NCI-H2227 (cell line): ENCODE data around the gene COL4A2.
"Not testable (repeated sequence)": the region's sequence is repeated elsewhere in the genome, so short reads cannot be mapped to it uniquely, and the experiment has no call there.

Experiments
- DNase-seq: peaks from one replicate; lab custom pipeline; 2025; ENCODE audit not compliant: unreplicated experiment; lab: John Stamatoyannopoulos, UW

The COL4A2 gene

DNA sequence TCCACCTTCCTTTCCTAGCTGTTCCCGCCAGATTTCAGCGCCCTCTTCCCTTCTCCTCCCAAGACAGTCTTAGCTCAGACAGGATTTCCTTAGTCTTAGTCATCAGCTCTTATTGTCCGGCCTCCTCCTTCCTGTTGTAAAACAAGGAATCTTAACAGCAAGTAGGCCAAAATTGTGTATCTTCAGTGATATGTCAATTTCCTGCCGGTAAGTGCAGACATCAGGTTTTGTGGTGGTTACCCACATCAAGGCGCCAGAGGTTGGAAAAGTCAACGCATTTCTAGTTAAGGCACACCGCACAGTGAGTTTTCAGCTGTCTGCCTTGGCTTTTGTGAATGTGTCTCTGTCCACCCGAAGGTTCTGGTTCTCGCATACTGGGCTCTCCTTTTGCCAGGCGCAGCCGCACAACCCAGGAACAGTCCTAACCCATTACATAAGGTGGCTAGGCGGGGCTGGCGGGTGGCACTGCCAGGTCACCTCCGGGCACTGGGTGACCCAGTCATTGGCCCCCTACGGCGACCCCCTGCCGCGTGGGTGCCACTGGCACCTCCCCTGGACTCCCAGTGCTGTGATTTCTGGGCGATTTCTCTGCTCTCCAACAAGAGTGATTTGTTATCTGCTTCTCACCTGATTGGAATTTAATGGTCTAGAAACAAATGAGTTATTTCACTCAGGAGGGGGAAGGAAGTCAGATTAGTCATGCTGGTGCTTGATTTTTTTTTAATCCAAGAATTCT is 12.9 kb downstream of the COL4A2 start:
- no peak for DNase-seq

DNA sequence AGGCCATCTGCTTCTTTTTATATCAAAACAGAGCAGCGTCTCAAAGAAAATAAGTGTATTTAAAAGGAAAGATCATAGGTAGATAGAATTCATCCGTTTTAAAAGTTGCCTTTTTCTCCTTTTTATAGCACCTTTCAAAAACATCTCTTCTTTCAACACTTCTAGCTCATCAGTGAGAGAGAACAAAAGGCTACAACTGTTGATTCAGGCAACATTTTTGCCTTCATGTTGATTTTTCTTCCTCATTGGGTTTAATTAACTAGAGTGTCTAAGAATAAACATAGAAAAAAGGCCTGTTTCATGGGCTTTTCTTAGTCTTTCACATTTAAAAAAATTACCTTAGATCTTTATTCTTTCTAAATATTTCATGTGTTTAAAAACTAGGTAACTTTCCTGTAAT is 13.6 kb downstream of the COL4A2 start:
- DNase-seq: no peak

DNA sequence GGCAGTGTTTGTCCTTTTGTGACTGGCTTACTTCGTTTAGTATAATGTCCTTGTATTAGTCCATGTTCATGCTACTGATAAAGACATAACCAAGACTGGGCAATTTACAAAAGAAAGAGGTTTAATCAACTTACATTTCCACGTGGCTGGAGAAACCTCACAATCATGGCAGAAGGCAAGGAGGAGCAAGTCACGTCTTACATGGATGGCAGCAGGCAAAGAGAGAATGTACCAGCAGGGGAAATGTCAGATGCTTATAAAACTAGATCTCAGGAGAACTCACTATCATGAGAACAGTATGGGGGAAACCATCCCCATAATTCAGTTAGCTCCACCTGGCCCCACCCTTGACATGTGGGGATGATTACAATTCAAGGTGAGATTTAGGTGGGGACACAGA is 14.5 kb downstream of the COL4A2 start:
- DNase-seq: not testable (repeated sequence)

DNA sequence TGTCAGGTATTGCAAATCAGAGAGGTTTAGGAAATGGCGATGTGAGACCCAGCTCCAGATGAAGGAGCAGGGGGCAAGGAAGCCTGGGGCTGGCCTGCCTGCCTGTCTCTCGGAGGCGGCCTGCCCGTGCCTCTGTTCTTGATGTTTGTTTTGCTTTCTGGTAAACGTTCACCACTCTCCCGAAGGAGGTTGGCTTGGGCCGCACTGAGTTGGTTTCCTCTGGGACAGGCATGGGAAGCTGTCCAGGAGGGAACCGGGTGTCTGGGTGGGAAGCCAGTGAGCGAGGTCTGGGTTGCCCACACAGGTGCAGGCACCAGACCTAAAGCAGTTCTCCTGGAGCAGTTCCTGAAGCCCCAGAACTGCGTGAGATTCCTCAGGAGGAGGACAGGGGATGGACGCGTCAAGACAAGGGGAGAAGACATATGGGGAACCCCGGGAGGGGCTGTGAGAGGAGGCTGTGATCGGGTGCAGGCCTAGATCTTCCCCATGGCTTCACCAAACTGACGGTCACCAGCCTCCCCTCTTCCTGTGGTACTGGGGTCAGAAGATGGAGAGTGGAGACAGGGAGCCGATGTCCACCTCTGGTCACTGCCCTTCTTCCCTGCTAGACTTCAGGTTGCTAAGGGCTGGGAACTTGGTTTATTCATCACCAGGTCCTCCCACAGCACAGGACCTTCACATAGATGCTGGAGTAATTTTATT is 15.2 kb downstream of the COL4A2 start:
- no peak for DNase-seq

DNA sequence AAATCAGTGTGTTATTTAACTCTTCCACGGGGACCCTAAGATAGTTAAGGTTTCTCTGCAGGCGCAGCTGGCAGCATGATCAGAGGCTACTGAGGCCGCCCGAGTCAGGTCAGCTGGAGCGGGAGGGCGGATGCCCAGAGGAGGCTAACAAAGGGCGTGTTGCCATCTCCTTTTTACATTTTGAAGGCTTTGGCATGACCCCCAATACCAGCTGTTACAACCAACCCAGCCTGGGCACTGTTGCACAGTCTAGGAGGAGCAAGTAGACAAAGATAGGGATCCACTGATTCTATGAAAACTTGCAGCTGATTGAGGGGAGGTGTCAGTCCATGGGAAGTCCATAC is 15.7 kb downstream of the COL4A2 start:
- DNase-seq: no peak

DNA sequence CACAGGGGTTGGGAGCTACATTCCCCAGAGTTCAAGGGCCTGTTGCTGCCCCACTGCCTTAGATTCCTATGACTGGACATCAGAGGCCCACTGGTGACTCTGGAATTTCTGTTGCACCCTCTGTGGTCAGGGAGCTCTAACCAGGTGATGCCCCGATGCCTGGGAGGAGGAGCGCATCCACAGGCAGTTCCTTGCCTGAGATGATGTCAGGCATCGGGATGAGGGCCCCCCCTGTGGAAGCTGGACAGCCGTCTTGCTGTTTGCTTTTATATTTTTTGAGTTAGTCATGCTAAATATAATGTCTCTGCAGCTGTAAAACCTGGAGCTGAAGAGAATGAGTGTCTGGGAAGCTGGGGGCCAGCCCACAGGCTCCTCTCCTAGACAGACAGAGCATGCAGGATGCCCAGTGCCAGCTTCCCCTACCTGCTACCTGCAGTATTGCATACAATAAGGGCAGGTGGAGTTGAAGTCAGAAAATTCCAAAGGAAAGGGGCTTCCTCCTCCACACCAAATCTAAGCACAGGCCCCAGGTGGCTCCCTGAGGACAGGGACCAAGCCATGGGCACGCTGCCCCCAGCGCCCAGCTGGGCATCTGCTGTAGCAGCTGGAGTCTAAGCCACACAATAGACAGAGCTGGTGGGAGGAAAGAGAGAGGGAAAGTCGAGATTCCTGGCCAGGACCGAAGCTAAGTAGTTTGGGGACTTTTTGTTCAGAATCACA is 16.2 kb downstream of the COL4A2 start:
- DNase-seq: no peak

DNA sequence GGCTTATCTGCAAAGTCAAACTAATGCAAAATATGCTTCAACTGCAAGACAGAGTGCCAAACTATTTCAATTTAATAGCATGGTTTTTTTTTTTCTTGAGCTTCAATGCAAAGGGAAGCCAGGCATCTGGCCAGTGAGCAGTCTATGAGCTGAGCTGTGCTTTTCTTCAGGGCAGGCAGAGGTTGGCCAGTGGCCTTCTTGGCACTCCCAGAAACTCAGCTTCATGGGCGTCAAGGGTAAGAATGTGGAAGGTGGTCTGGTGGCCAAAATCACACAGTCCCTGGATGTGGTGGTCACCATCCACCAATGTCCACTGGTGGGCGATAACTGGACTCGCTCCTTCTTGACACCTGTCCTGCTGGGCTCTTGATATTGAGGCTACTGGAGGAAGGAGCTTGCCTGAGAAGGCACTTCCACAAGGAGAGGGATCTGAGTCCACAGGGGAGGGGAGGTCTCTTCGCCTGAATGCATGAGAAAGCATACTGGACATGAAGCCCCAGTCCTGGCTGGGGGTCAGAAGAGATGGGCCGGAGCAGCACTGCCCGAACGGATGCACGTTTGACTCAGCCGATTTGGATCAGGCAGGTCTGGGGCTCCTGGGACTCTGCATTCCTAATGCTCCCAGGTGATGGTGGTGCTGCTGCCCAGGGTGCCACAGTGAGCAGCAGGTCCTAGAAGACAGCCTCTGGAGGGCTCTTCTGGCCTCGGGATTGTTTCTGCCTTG is 17.1 kb downstream of the COL4A2 start:
- DNase-seq: no peak

DNA sequence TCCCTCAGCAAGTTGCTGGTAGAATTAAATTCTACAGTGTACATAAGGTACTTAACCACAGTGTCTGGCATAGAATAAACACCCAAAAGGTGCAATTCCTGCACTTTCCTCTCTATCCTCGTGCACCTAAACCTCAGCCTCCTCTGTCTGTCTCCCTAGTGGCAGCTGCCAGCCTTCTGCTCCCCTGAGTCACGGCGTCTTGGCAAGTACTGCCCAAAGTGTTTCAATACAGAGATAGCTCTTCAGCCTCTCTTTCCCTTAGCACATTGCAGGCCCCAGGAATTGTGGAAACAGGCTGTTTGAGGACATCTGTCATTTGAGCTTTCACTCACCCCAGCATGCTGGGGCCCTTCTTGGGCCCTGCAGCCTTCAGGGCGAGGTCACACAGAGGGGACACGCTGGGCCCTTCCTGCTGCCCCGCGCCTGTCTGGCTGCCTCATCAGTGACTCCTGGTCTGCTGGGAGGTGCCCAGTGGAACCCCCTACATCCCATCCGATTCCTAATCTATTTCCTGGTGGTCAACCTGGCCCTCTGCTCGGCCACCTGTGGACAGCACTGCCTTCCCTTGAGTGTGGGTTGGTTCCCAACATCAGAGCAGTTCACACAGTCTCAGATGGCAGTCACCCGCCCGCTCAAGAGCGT is 19.3 kb downstream of the COL4A2 start:
- no peak for DNase-seq

DNA sequence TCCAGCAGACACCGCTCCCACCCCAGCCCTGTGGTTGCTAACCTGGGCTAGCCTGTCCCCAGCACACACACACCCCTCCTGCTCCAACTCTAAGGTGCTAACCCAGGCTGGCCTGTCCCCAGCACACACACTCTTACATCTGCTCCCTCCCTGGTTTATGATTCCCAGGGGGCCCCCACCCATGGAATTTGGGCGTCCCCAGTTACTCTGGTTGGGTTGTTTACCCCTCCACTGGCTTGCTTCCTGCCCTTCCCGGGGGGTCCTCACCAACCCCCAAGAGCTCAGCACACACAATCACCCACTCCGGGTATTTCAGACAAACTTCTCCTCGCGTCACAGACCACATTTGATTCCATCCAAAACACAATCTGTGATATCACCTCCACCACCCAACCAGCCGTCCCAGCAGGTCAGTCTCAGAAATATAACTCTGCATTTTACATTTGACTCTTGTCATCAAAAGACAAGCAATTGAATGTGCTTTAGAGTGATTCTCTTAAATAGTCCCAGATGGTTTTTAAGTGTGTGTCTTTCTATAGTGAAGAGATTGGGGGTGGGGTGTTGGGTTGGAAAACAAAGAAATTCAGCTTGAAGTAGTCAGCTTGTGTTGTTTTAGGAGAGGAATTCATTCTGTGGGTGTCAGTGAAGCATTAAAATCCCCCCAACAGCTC is 20.1 kb downstream of the COL4A2 start:
- DNase-seq: no peak

DNA sequence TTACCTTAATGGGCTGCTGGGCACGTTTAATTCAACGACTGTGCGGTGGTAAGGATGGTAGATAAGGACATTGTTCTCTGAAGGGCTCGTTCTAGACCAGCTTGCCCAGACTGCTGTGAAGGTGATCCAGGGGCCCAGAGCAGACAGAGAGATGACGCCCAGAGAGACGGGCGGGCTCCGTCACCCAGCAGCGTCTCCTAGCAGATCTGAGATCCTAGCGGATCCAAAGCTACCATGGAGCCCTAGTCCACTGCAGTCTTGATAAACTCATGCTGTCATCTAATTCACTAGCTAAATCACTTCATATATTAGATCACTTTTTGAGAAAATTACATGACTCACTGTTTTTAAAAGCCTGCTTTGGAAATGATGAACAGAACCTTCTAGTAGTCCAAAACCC is 21.5 kb downstream of the COL4A2 start:
- no peak for DNase-seq

DNA sequence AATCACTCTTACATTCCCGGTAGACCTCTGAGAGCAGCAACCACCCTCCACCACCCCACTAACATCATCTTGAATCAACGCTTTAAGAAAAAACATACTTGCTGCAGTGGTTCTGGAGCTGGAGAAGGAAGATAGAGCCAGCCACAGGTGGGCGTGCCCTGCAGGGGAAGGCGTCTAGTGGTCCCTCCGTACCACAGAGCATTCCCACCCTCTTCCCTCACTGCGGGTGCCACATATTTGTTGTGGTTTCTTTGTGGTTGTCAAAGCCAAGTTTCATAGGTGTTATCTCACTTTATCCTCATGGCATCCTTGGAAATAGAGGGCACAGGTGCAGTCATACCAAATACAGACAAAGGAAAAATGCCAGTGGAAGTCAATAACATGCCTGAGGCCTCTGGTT is 22.2 kb downstream of the COL4A2 start:
- DNase-seq: no peak

DNA sequence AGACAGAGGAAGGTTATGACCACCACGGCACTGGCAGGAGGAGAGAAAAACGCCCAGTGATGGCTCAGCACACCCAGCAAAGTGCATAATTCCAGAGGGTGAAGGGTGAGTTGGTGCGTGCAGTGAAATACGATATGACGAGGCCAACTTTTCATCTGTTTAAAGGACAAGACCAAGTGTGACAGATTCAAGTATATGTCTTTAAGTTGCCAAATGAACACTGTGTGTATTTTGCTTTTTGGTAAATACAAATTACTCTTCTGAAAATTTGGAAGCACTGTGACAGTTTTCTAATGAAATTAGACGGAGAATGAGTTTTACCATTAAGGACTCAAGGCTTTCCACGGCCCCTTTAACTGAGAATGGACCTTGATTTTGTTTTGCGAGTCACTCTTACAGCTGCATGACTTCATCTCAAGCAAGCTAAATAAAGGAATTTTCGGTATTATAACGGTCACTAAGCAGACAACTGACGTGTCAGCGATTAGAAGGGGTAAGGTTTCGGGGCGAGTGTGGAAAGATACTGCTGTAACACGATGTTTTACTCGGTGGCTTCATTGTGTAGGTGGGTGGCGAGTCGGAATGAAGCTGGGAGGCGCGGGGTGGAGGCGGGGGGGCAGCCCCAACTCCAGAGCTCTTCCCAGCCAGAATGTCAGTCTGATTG is 22.8 kb downstream of the COL4A2 start:
- DNase-seq: no peak

DNA sequence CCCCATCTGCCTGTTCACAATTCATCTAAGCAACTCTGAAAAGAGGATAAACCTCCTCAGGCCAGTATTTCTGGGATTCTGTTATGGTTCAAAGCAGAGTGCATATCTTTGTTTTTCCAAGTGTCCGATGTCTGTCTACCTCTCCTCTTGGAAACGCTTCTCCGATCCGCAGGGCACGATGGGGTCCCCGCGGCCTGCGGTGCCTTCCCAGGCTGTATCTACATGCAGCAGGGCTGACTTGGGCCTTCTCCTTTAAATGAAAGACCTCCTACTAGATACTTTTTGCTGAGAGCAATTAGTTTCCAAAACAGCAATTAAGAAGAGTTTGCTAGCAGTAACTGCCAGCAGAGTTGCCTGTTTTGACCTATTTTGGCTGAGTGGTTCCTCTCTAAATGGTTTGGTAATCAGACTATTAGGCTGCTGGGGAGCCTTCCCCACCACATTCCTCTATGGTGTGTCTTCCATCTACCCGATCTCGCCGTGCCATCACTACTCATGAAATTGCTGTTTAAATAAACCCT is 23.5 kb downstream of the COL4A2 start:
- DNase-seq: no peak

DNA sequence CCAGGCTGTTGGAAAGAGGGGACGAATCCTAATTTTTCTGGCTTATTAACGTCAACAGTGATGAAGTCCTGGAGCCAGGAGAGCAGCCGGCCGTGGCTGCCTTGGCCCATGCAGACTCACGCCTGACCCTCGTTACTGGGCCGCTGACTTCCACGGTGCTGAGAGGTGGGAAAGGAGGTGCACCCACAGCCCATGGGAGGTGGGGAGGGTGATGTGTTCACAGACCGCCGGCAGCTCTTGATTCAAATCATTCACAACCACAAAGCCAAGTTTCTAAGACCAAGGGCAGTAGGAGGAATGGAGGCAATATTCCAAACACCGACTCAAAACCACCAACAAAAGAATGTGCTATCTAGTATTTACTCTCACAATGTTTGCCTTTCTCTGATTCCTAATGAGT is 24.3 kb downstream of the COL4A2 start:
- no peak for DNase-seq

DNA sequence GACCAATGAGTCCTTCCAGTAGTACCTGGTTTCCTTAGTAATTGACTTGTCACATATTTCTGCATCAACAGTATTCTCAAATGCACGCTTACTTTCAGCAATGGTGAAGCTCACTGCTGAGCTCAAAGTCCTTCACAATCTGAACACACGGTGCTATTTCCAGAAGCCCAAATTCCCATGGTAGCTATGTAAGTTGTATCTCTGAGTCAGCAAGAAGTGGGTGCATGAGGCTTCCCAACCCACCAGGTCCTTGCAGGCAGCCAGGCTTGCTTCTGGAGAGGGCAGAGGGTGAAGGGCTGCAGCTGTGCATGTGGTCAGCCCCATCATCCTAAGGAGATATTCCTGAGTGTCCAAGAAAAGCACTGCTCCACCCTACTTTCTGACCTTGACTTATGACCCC is 25.7 kb downstream of the COL4A2 start:
- no peak for DNase-seq

DNA sequence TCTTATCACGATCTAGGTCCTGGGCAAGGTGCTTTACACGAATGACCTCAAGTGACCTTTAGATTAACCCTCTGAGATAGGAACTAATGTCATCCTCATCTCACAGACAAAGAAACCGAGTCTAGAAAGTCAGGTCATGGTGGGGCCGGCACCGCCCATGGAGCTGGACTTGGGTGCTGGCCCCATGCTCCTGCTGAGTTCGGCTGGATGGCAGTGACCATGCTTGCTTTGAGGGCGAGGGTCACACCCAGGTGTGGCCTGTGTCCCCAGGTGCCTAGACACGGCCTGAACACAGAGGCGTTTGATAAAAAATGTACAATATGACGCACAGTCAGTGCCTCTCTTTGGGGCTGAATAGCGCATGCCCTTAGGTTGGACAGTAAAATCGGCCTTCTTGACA is 26.8 kb downstream of the COL4A2 start:
- DNase-seq: no peak

DNA sequence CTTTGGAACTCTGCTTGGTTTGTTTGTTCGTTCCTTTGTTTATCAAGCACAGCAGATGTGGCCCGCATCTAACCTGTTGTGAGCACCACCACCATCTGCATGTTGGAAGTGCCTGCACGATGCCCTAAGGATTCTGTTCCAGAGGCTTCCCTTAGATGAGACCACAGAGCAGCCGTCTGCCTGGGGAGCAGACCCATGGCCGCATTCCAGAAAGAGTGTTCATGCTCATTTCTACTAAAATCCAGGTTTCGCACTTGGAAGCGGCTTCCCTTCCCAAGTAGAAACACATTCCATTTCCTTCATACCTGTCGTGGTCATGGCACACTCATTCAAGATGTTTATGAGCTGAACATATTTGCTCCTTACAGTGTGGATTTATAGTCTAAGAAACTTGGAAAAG is 27.2 kb downstream of the COL4A2 start:
- DNase-seq: no peak

DNA sequence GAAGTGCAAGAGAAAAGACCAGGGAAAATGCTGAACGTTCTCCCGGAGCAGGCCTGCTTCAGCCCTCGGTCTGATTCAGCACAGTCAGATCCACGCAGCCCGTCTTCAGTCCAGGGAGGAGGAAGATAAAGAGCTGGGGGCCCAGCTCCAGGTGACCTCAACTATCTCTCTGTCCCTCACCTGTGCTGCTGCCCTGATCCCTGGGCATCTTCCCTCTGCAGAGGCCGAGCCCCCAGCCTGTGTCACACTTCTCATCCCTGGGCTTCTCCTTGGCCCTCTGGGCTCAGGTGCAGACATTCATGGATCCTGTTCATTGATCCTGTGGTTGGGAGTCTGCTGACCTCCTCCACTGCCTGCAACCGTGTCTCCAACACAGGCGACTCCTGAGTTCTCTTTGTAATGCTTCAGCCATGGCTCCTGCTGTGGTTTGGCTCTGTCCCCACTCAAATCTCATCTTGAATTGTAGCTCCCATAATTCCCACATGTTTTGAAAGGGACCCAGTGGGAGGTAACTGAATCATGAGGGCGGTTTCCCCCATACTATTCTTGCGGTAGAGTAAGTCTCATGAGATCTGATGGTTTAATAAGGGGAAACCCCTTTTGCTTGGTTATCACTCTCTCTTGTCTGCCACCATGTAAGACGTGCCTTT is 27.9 kb downstream of the COL4A2 start:
- DNase-seq: no peak

DNA sequence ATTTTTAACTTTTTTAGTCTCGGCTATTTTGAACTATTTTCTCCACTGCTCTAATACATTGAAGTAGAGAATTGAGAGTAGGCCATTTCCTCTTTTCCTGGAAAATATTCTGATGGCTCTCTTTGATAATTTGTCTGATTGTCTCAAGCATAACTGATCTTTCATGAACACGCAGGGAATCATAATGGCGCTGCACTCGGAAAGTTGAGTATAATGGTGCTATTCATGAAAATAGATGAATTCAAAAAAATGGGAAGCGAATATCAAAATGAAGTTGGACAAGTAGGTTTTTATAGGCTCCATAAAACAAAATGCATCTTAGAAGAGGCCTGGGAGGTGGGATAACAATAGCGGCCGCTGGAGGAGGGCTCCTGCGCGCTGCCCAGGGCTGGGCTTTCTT is 29.0 kb downstream of the COL4A2 start:
- DNase-seq: no peak
